Uterus (tissue), 2 donors: ENCODE measurements around the gene C19orf73.

Source experiments
- CTCF ChIP-seq, 4 experiments: fragments of 200-600 bp in 2 of 4; fragments of 450-650 bp in 2 of 4; sonication (generic) in 2 of 4; IDR thresholded peaks; one replicate each; pipeline ENCODE4 v1.5.1; 2016 to 2019; ENCODE audit warnings: antibody characterized with exemption in 4 of 4, mild to moderate bottlenecking in 2 of 4, moderate library complexity in 1 of 4
- POLR2A ChIP-seq, 2 donors: fragments of 450-650 bp; IDR thresholded peaks; one replicate each; pipeline ENCODE4 v1.6.1; 2016; ENCODE audit warnings: antibody characterized with exemption in 2 of 2, mild to moderate bottlenecking in 1 of 2, moderate library complexity in 1 of 2

GRCh38 chr19:49091391-49092038, 27.4 kb downstream of the C19orf73 start:
- TF ChIP-seq CTCF (IDR thresholded peaks at IDR 0.05) (no peak), POLR2A (IDR thresholded peaks at IDR 0.05) (no peak)
